ENCODE data around the gene KLHL21. TPM values are rescaled to one million over a fixed set of nuclear protein-coding genes. Genes with fewer than 3 reads are reported as not detected.

KLHL21 gene
- total and polyA plus RNA-seq, 10 of the 15 experiments (the other 5 are each of a cell fraction or from before 2014, with no cell fraction given): 0.76 to 12.2 (median 5.2) TPM

DNA sequence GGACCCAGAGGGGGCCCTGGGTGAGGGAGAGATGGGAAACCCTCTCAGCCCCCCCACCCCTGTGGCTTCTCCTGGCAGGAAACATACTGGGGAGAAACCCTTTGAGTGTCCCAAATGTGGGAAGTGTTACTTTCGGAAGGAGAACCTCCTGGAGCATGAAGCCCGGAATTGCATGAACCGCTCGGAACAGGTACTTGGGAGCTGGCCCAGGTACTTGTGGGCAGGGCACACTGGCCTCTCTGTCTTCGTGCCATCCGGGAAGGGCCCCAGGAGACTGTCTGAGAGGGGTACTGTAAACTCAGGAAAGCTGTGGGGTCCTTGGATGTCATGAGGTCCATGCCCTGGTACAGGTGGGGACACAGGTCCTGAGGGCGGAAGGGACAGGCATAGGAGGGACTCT lies 16.8 kb downstream of the KLHL21 start:
- ChIA-PET POLR2A (no interaction called here), RAD21 (ENCODE audit: unreplicated experiment) (no interaction called here), SMC1A (ENCODE audit: uncharacterized antibody, unreplicated experiment) (no interaction called here), CTCF (interaction anchor here (0.6 to 1.2 kb wide), 2 partner anchors 14 to 23 kb away, joined by 3 read pairs; no protein-coding TSS in a partner anchor)
- H3K4me1 ChIP-seq (ENCODE audit: control insufficient read depth, insufficient read depth, low read length): peaks cover 9% of the 10 kb centered on the region
- BruUV-seq (replicated peaks): no TSS peak
- H2AFZ ChIP-seq (ENCODE audit: control insufficient read depth, low read depth, low read length): no peak overlapping the region
- no peak overlapping the region for H3K9ac ChIP-seq (ENCODE audit: control insufficient read depth, insufficient read depth, low read length)
- no peak overlapping the region for H3K4me2 ChIP-seq (ENCODE audit: control insufficient read depth, insufficient read depth)
- no peak for FAIRE-seq
- H3K79me2 ChIP-seq (ENCODE audit: control insufficient read depth, insufficient read depth, low read length): peaks cover 12% of the 10 kb centered on the region
- H3K4me3 ChIP-seq: no peak overlapping the region
- H3K9me3 ChIP-seq (replicated peaks; ENCODE audit: control insufficient read depth, insufficient read depth, low read length): no peaks in the 10 kb centered on the region
- no peaks in the 10 kb centered on the region for H3K27me3 ChIP-seq (replicated peaks in 1 of 2; ENCODE audit: control insufficient read depth in 2 of 2, insufficient read depth in 2 of 2, low read length in 1 of 2)
- in situ Hi-C loops (cut with MboI) (no loop called here), intact Hi-C loops (cut with micrococcal nuclease; ENCODE audit: unreplicated experiment) (no loop called here)
- no peak for ATAC-seq
- 93% methylated on average over 7 of the region's 7 CpGs for WGBS (ENCODE audit: insufficient coverage, insufficient replicate concordance, low lambda C conversion rate, missing lambda C conversion rate)
- H4K20me1 ChIP-seq (ENCODE audit: control insufficient read depth, insufficient read depth): no peaks in the 10 kb centered on the region
- no peak for DNase-seq (ENCODE audit: low read depth, low spot score)
- no peak overlapping the region for H3K27ac ChIP-seq (ENCODE audit: control insufficient read depth, insufficient read depth)
- peaks cover 7 to 10% of the 10 kb centered on the region in 2 experiments; a peak in 3 of 4 replicates for H3K36me3 ChIP-seq (ENCODE audit: control insufficient read depth in 2 of 2, insufficient read depth in 2 of 2, low read length in 1 of 2)
- TF ChIP-seq, protein P1, sequence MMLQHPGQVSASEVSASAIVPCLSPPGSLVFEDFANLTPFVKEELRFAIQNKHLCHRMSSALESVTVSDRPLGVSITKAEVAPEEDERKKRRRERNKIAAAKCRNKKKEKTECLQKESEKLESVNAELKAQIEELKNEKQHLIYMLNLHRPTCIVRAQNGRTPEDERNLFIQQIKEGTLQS (IDR thresholded peaks at IDR 0.05; ENCODE audit: borderline replicate concordance, extremely low read depth, low read depth, low read length): no peak
- TF ChIP-seq SPI1 (IDR thresholded peaks at IDR 0.05; ENCODE audit: borderline replicate concordance, insufficient read depth, low read depth, low read length): no peak
- TF ChIP-seq ESRRA (IDR thresholded peaks at IDR 0.05; ENCODE audit: low read length): no peak
- TF ChIP-seq, protein P2, sequence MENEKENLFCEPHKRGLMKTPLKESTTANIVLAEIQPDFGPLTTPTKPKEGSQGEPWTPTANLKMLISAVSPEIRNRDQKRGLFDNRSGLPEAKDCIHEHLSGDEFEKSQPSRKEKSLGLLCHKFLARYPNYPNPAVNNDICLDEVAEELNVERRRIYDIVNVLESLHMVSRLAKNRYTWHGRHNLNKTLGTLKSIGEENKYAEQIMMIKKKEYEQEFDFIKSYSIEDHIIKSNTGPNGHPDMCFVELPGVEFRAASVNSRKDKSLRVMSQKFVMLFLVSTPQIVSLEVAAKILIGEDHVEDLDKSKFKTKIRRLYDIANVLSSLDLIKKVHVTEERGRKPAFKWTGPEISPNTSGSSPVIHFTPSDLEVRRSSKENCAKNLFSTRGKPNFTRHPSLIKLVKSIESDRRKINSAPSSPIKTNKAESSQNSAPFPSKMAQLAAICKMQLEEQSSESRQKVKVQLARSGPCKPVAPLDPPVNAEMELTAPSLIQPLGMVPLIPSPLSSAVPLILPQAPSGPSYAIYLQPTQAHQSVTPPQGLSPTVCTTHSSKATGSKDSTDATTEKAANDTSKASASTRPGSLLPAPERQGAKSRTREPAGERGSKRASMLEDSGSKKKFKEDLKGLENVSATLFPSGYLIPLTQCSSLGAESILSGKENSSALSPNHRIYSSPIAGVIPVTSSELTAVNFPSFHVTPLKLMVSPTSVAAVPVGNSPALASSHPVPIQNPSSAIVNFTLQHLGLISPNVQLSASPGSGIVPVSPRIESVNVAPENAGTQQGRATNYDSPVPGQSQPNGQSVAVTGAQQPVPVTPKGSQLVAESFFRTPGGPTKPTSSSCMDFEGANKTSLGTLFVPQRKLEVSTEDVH (IDR thresholded peaks at IDR 0.05; ENCODE audit: low read depth, partially characterized antibody): no peak
- no peak for TF ChIP-seq RAD21 (IDR thresholded peaks at IDR 0.05; ENCODE audit: insufficient read depth, low read depth, low read length)
- no peak for TF ChIP-seq POLR2A (IDR thresholded peaks at IDR 0.05; ENCODE audit: low read depth, low read length)
- TF ChIP-seq, protein P3, sequence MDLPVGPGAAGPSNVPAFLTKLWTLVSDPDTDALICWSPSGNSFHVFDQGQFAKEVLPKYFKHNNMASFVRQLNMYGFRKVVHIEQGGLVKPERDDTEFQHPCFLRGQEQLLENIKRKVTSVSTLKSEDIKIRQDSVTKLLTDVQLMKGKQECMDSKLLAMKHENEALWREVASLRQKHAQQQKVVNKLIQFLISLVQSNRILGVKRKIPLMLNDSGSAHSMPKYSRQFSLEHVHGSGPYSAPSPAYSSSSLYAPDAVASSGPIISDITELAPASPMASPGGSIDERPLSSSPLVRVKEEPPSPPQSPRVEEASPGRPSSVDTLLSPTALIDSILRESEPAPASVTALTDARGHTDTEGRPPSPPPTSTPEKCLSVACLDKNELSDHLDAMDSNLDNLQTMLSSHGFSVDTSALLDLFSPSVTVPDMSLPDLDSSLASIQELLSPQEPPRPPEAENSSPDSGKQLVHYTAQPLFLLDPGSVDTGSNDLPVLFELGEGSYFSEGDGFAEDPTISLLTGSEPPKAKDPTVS (IDR thresholded peaks at IDR 0.05; ENCODE audit: low read depth, low read length): no peak
- no peak for TF ChIP-seq IRF4 (IDR thresholded peaks at IDR 0.05; ENCODE audit: low read depth, low read length)
- no peak for TF ChIP-seq ZBTB40 (IDR thresholded peaks at IDR 0.05; ENCODE audit: borderline replicate concordance)
- no peak for TF ChIP-seq MYB (IDR thresholded peaks at IDR 0.05; ENCODE audit: borderline replicate concordance, low read depth, low read length)
- no peak for TF ChIP-seq ZBTB33 (IDR thresholded peaks at IDR 0.05)
- TF ChIP-seq, protein P4, sequence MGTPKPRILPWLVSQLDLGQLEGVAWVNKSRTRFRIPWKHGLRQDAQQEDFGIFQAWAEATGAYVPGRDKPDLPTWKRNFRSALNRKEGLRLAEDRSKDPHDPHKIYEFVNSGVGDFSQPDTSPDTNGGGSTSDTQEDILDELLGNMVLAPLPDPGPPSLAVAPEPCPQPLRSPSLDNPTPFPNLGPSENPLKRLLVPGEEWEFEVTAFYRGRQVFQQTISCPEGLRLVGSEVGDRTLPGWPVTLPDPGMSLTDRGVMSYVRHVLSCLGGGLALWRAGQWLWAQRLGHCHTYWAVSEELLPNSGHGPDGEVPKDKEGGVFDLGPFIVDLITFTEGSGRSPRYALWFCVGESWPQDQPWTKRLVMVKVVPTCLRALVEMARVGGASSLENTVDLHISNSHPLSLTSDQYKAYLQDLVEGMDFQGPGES (IDR thresholded peaks at IDR 0.05): no peak

Measured in GM12878 (cell line).